Endodermal cell (in vitro differentiated cells): ENCODE data around the gene PHAX. TPM values are rescaled to one million over a fixed set of nuclear protein-coding genes. Genes with fewer than 3 reads are reported as not detected.

Experiments used
- DNase-seq: peaks from one replicate; pipeline ENCODE4 v3.0.0-alpha.2; 2017
- H3K27ac ChIP-seq: 2 replicates; pipeline ENCODE4 v1.5.1; 2013; ENCODE audit warnings: mild to moderate bottlenecking, low read depth, low read length, moderate library complexity
- H3K27me3 ChIP-seq: 2 replicates; pipeline ENCODE4 v1.6.1; 2013; ENCODE audit warnings: mild to moderate bottlenecking, low read length, moderate library complexity; ENCODE audit not compliant: insufficient read depth, control insufficient read depth, poor library complexity, severe bottlenecking
- H3K36me3 ChIP-seq: 2 replicates; pipeline ENCODE4 v1.7.0; 2013; ENCODE audit warnings: mild to moderate bottlenecking, low read length, moderate library complexity; ENCODE audit not compliant: control insufficient read depth, insufficient read depth
- H3K4me1 ChIP-seq: one replicate; pipeline ENCODE4 v1.7.0; 2013; ENCODE audit warnings: low read length; ENCODE audit not compliant: control insufficient read depth, insufficient read depth
- H3K4me3 ChIP-seq: 2 replicates; pipeline ENCODE4 v1.5.1; 2013; ENCODE audit warnings: mild to moderate bottlenecking, low read length, moderate library complexity
- H3K9ac ChIP-seq: 2 replicates; pipeline ENCODE4 v1.6.1; 2013; ENCODE audit warnings: mild to moderate bottlenecking, low read length, moderate library complexity; ENCODE audit not compliant: poor library complexity, severe bottlenecking; ENCODE audit errors: extremely low read depth
- H3K9me3 ChIP-seq: 2 replicates; pipeline ENCODE4 v1.6.1; 2013; ENCODE audit warnings: mild to moderate bottlenecking, low read length, moderate library complexity; ENCODE audit not compliant: control insufficient read depth
- H3K27ac Mint-ChIP-seq: 2 replicates; pipeline ENCODE4 v1.8.0; 2020; ENCODE audit warnings: mixed read lengths
- H3K27me3 Mint-ChIP-seq: 2 replicates; pipeline ENCODE4 v1.8.0; 2021; ENCODE audit warnings: mild to moderate bottlenecking, mixed read lengths; ENCODE audit not compliant: insufficient read depth
- H3K36me3 Mint-ChIP-seq: 2 replicates; pipeline ENCODE4 v1.8.0; 2020; ENCODE audit warnings: low read depth, mixed read lengths
- H3K4me1 Mint-ChIP-seq: 2 replicates; pipeline ENCODE4 v1.8.0; 2020; ENCODE audit warnings: mixed read lengths
- H3K4me3 Mint-ChIP-seq: 2 replicates; pipeline ENCODE4 v1.8.0; 2020; ENCODE audit warnings: mild to moderate bottlenecking, moderate library complexity, mixed read lengths
- H3K9me3 Mint-ChIP-seq: 2 replicates; pipeline ENCODE4 v1.8.0; 2020; ENCODE audit warnings: mild to moderate bottlenecking, mixed read lengths
- WGBS, 2 experiments: methylation state at CpG; one replicate each; pipeline versions ENCODE4 v1.1.5 to v1.1.7; 2013; ENCODE audit warnings: missing lambda C conversion rate in 2 of 2, mixed read lengths in 1 of 2; ENCODE audit not compliant: insufficient coverage in 1 of 2, insufficient read length in 1 of 2; 5-methylcytosine and 5-hydroxymethylcytosine counted together
- total RNA-seq, 2 donors: library from RNA; stranded (reverse); fragmentation: NEBNext Ultra II Directional in 1 of 2; extraction: Animal tissue kit (Norgen Biotek cat#: 25700) in 1 of 2; gene quantifications; 2 replicates in 1 of 2; 3 replicates in 1 of 2; pipeline ENCODE4 v1.2.1, GENCODE V29; 2021
- TF ChIP-seq, protein P1 (sequence below): fragments of 200-600 bp; sonication (generic); conservative IDR thresholded peaks from 2 replicates; pipeline ENCODE4 v1.5.0; 2021; ENCODE audit warnings: antibody characterized with exemption, mild to moderate bottlenecking

The PHAX gene
- total RNA-seq, 2 donors from 2014 or later, result 49.9 to 54.1 TPM

DNA sequence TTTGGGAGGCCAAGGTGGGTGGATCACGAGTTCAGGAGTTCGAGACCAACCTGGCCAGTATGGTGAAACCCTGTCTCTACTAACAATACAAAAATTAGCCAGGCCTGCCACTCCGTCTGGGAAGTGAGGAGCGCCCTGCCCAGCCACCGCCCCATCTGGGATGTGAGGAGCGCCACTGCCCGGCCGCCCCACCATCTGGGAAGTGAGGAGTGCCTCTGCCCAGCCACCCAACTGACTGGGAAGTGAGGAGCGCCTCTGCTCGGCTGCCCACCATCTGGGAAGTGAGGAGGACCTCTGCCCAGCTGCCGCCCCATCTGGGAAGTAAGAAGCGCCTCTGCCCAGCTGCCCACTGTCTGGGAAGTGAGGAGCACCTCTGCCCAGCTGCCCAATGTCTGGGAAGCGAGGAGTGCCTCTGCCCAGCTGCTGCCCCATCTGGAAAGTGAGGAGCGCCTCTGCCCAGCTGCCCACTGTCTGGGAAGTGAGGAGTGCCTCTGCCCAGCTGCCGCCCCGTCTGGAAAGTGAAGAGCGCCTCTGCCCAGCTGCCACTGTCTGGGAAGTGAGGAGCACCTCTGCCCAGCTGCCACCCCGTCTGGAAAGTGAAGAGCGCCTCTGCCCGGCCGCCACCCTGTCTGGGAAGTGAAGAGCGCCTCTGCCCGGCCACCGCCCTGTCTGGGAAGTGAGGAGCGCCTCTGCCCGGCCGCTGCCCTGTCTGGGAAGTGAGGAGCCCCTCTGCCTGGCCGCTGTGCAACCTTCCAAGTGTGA, 11.0 kb upstream of the PHAX start:
- TF ChIP-seq, protein P1, sequence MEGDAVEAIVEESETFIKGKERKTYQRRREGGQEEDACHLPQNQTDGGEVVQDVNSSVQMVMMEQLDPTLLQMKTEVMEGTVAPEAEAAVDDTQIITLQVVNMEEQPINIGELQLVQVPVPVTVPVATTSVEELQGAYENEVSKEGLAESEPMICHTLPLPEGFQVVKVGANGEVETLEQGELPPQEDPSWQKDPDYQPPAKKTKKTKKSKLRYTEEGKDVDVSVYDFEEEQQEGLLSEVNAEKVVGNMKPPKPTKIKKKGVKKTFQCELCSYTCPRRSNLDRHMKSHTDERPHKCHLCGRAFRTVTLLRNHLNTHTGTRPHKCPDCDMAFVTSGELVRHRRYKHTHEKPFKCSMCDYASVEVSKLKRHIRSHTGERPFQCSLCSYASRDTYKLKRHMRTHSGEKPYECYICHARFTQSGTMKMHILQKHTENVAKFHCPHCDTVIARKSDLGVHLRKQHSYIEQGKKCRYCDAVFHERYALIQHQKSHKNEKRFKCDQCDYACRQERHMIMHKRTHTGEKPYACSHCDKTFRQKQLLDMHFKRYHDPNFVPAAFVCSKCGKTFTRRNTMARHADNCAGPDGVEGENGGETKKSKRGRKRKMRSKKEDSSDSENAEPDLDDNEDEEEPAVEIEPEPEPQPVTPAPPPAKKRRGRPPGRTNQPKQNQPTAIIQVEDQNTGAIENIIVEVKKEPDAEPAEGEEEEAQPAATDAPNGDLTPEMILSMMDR, result no peak
- no peak for DNase-seq
- peaks cover 71% of the 10 kb centered on the region for H3K36me3 ChIP-seq
- no peaks in the 10 kb centered on the region for H3K4me1 ChIP-seq
- no peak overlapping the region for H3K27ac Mint-ChIP-seq
- peaks cover 30% of the 10 kb centered on the region for H3K9me3 ChIP-seq
- no peak overlapping the region for H3K4me3 ChIP-seq
- no peaks in the 10 kb centered on the region for H3K27me3 ChIP-seq
- H3K4me3 Mint-ChIP-seq, result no peak overlapping the region
- H3K9me3 Mint-ChIP-seq, result peaks cover 27% of the 10 kb centered on the region
- H3K9ac ChIP-seq, result no peak overlapping the region
- H3K4me1 Mint-ChIP-seq, result peaks cover 13% of the 10 kb centered on the region
- H3K27ac ChIP-seq, result no peak overlapping the region
- H3K36me3 Mint-ChIP-seq, result peaks cover 71% of the 10 kb centered on the region
- 96 to 97% methylated on average over 24 to 28 of the region's 28 CpGs for WGBS, 2 experiments
- H3K27me3 Mint-ChIP-seq, result no peaks in the 10 kb centered on the region

DNA sequence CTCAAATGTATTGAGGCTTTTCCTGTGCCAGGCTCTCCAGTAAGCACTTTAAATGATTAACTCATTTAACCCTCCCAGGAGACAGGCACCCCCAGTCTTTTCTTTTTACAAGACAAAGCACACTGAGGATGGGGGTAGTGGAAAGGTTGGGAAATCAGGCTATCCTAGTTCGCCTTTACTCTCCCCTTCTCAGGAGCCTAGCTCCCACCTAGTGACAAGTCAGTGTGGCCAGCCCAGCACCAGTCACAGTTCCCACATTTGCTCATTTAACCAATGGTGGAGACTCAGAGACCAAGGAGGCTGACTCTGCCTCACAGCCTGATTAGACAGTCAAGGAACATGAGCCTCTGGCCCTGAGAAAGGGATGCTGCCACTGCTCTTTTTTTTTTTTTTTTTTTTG, 9.2 kb upstream of the PHAX start:
- H3K27ac Mint-ChIP-seq, result no peak overlapping the region
- peak overlapping the region; percentile 34 for H3K4me3 ChIP-seq

DNA sequence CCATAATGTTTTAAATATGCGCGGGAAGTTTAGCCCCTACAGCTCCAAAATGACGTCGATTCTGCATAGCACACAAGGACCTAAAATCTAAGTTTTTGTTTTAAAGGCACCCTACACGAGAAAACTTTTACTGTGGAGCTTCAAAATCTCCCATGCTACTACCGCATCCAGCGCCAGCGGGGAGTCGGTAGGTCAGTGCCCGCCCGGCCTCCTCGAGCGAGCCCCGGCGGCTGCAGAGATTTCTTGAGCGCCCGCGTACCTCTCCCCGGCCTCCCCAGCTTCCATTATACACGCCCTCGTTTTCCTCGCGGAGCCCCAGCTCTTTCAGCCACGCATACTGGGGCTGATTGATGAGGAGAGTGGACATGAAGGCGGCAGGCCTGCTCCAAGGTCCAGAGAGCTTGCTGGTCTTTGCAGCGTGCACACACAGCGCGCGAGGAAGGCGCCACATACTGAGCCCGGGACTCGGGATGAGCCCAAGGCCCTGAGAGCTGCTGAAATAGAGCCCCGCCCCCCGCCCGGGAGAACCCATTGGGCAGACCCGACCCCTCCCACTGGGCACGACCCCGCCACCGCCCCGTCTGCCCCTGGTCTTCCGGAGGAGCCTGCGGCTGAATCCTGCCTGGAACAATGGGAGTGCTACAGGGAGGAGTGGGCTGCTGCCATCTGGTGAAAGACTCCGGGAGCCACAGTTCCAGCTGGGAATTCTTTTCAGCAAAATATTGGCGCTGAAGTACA, 5.8 kb upstream of the PHAX start, which contains the start of gene ALDH7A1:
Gene ALDH7A1 (minus strand): TSS at position 472 of the 738 bp plus-strand sequence. CDS start 21 bp downstream, at position 451.
- H3K36me3 ChIP-seq, result peaks cover 26% of the 10 kb centered on the region
- DNase-seq, result peak; percentile 99
- H3K4me1 ChIP-seq, result no peaks in the 10 kb centered on the region
- Mint-ChIP-seq H3K27me3 (no peaks in the 10 kb centered on the region), H3K4me1 (peaks cover 18% of the 10 kb centered on the region), H3K4me3 (peak within 1 kb of the TSS; percentile 89), H3K36me3 (peaks cover 32% of the 10 kb centered on the region), H3K9me3 (peaks cover 17% of the 10 kb centered on the region), H3K27ac (peak within 1 kb of the TSS; percentile 99)
- H3K27ac ChIP-seq, result peak within 1 kb of the TSS; percentile 97
- H3K9ac ChIP-seq, result peak within 1 kb of the TSS; percentile 78
- no peaks in the 10 kb centered on the region for H3K27me3 ChIP-seq
- WGBS, 2 experiments, result 1% methylated on average over 14 to 44 of the region's 44 CpGs
- TF ChIP-seq, protein P1, result peak; percentile 68
- peak within 1 kb of the TSS; percentile 93 for H3K4me3 ChIP-seq
- H3K9me3 ChIP-seq, result peaks cover 20% of the 10 kb centered on the region

More for the DNA sequence above, 9.2 kb upstream of the PHAX start:
- DNase-seq, result no peak
- 75% methylated on average over 1 of the region's 1 CpG; no CpG with 5 or more reads in 1 of the 2 experiments for WGBS, 2 experiments
- Mint-ChIP-seq H3K9me3 (peaks cover 28% of the 10 kb centered on the region), H3K4me1 (peaks cover 15% of the 10 kb centered on the region), H3K27me3 (no peaks in the 10 kb centered on the region), H3K36me3 (peaks cover 61% of the 10 kb centered on the region), H3K4me3 (no peak overlapping the region)
- Histone ChIP-seq H3K27me3 (no peaks in the 10 kb centered on the region), H3K36me3 (peaks cover 53% of the 10 kb centered on the region), H3K27ac (no peak overlapping the region), H3K9ac (no peak overlapping the region), H3K9me3 (peaks cover 30% of the 10 kb centered on the region), H3K4me1 (no peaks in the 10 kb centered on the region)
- TF ChIP-seq, protein P1, result no peak
